ENCODE data around the gene CASQ1.

DNA sequence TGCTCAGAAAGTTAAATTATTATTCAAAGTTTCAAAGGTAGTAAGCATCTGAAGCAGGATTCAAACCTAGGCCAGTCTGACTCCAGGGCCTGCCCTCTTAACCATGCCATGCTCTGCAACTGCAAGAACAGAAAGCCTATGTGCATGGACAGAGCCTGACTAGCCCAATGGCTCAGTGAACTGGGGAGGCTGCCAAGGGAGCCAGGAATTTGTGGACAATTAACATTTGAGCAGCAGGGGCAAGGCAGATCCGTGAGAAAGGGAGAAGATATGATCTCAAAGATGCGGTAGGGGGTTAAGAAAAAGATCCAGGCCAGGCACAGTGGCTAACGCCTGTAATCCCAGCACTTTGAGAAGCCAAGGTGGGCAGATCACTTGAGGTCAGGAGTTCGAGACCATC is 45.5 kb upstream of the CASQ1 start:
- TF ChIP-seq, protein P1, sequence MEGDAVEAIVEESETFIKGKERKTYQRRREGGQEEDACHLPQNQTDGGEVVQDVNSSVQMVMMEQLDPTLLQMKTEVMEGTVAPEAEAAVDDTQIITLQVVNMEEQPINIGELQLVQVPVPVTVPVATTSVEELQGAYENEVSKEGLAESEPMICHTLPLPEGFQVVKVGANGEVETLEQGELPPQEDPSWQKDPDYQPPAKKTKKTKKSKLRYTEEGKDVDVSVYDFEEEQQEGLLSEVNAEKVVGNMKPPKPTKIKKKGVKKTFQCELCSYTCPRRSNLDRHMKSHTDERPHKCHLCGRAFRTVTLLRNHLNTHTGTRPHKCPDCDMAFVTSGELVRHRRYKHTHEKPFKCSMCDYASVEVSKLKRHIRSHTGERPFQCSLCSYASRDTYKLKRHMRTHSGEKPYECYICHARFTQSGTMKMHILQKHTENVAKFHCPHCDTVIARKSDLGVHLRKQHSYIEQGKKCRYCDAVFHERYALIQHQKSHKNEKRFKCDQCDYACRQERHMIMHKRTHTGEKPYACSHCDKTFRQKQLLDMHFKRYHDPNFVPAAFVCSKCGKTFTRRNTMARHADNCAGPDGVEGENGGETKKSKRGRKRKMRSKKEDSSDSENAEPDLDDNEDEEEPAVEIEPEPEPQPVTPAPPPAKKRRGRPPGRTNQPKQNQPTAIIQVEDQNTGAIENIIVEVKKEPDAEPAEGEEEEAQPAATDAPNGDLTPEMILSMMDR (IDR thresholded peaks at IDR 0.05), result no peak
- no peak for TF ChIP-seq POLR2A (IDR thresholded peaks at IDR 0.05)
